ENCODE results near the gene MYDGF.
A peak's percentile ranks its signal among the peaks of the same experiment; 100 is the strongest.

The MYDGF gene

DNA sequence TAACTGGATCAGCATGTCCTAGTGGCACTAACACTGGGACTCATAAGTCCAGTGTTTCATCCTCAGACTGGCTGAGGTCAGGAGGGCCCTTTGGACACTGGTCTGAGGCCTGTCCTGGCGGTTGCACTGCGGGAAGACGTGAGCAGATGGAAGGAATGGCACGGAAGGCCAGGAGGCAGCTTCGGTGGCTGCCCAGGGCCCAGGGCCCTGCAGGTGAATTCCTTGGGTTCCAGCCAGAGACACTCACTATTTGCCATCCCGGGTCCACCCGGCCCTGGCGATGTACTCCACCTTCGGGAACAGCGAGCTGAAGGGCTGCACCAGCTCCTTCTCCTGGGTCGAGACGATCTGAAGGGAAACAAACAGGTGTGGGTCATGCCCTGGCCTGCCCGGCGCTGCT is 27.2 kb upstream of the MYDGF start:
- no peak for DNase-seq (ENCODE audit: extremely low read depth, low read depth)
- TF ChIP-seq, protein P1, sequence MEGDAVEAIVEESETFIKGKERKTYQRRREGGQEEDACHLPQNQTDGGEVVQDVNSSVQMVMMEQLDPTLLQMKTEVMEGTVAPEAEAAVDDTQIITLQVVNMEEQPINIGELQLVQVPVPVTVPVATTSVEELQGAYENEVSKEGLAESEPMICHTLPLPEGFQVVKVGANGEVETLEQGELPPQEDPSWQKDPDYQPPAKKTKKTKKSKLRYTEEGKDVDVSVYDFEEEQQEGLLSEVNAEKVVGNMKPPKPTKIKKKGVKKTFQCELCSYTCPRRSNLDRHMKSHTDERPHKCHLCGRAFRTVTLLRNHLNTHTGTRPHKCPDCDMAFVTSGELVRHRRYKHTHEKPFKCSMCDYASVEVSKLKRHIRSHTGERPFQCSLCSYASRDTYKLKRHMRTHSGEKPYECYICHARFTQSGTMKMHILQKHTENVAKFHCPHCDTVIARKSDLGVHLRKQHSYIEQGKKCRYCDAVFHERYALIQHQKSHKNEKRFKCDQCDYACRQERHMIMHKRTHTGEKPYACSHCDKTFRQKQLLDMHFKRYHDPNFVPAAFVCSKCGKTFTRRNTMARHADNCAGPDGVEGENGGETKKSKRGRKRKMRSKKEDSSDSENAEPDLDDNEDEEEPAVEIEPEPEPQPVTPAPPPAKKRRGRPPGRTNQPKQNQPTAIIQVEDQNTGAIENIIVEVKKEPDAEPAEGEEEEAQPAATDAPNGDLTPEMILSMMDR (IDR thresholded peaks at IDR 0.05; ENCODE audit: low read depth, low read length) = no peak

DNA sequence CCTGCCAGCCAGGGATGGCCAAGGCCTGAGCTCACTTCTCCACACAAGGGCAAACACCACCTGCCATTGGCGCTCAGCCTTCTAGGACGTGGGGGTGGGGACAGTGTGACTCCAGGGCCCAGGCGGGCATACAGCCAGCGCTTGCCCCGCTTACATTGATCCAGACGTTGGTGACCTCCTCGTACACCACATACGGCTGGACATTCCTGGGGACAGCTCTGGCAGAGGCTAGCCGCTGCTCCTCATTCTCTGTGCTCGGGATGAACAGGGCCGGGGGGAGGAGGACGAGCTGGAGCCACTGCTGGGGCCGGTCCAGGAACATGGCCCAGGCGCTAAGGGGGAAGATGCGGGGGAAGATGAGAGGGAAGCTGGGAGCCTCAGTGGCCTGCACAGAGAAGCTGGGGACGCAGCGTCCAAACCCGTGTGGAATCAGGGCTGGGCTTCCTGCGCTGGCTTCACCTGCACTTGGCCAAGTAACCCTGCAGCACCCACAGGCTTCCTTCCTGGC is 25.1 kb upstream of the MYDGF start:
- no peak for DNase-seq (ENCODE audit: extremely low read depth, low read depth)
- TF ChIP-seq, protein P1 (IDR thresholded peaks at IDR 0.05; ENCODE audit: low read depth, low read length) = no peak

- peak; percentile 39 for DNase-seq (ENCODE audit: extremely low read depth, low read depth)
- TF ChIP-seq, protein P1 (IDR thresholded peaks at IDR 0.05; ENCODE audit: low read depth, low read length) = no peak
These were observed 24.3 kb upstream of the MYDGF start for GRCh38 chr19:4694211-4694987.

DNA sequence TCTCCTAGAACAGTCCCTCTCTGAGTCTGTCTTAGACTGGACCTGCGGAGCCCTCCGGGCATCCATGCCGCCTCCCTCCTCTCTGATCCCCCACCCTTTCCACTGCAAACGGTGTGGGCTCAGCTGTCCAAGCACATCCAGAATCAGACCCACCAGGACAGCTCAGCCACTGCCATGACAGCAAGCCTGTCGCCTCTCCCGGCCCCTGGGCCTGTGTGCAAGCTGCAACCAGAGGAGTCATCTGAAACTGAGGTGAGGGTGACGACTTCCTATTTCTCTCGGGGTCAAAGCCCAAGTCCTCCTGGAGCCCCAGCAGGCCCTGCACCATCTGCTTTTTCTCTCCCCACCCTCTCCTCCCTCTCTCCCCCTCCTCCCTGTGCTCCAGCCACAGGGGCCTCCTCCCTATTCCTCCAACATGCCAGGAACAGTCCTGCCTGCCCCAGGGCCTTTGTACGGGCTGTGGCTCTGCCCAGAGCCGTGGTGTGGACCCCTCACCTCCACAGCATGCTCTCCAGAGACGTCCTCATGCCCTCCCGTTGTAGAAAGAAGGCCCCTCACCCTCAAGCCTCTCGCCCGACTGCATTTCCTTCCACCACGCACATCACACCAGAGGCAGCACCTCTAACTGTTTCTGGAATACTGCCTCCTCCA is 23.5 kb upstream of the MYDGF start:
- TF ChIP-seq, protein P1 (IDR thresholded peaks at IDR 0.05; ENCODE audit: low read depth, low read length) = no peak

GRCh38 chr19:4693078-4693350 is 22.9 kb upstream of the MYDGF start:
- no peak for DNase-seq (ENCODE audit: extremely low read depth, low read depth)
- TF ChIP-seq, protein P1 (IDR thresholded peaks at IDR 0.05; ENCODE audit: low read depth, low read length) = no peak

More for the DNA sequence above, 23.5 kb upstream of the MYDGF start:
- DNase-seq (ENCODE audit: extremely low read depth, low read depth) = no peak

- DNase-seq (ENCODE audit: extremely low read depth, low read depth) = no peak
- TF ChIP-seq, protein P1 (IDR thresholded peaks at IDR 0.05; ENCODE audit: low read depth, low read length) = no peak
These were observed 22.3 kb upstream of the MYDGF start for GRCh38 chr19:4692251-4693077.

Measured in AG09319 (cell line).